Colonic mucosa (tissue), 4 donors: ENCODE results near the gene FBXO45. TPM values are rescaled to one million over a fixed set of nuclear protein-coding genes. Genes with fewer than 3 reads are reported as not detected.
"Not testable (repeated sequence)": the region's sequence is repeated elsewhere in the genome, so short reads cannot be mapped to it uniquely, and the experiment has no call there.

Source experiments
- DNase-seq: peaks from one replicate; pipeline ENCODE4 v3.0.0-alpha.2; 2020
- H3K27ac ChIP-seq: fragments of 200-600 bp; one replicate; pipeline ENCODE4 v1.8.0; 2021
- H3K27me3 ChIP-seq: fragments of 200-600 bp; one replicate; pipeline ENCODE4 v1.8.0; 2021
- H3K36me3 ChIP-seq: fragments of 200-600 bp; one replicate; pipeline ENCODE4 v1.8.0; 2021
- H3K4me1 ChIP-seq: fragments of 200-600 bp; one replicate; pipeline ENCODE4 v1.8.0; 2021; ENCODE audit warnings: mild to moderate bottlenecking
- H3K4me3 ChIP-seq: fragments of 200-600 bp; one replicate; pipeline ENCODE4 v1.8.0; 2021
- H3K9ac ChIP-seq, 2 donors: one replicate each; pipeline ENCODE4 v1.7.0; 2013; ENCODE audit warnings: control low read depth in 2 of 2, low read depth in 2 of 2, low read length in 2 of 2
- H3K9me3 ChIP-seq: fragments of 200-600 bp; one replicate; pipeline ENCODE4 v1.8.0; 2021
- intact Hi-C: fragments of 100-400 bp; cut with DNase I; formaldehyde crosslinking; loops from one replicate; pipeline ENCODE4 v1.14.1; 2022
- total RNA-seq, 2 donors: library from RNA; stranded (reverse); fragmentation: NEBNext Ultra II Directional in 1 of 2; extraction: Animal tissue kit (Norgen Biotek cat#: 25700) in 1 of 2; gene quantifications; one replicate each; pipeline ENCODE4 v1.2.1, GENCODE V29; 2021
- TF ChIP-seq, protein P1 (sequence below): fragments of 200-600 bp; IDR thresholded peaks from one replicate; pipeline ENCODE4 v1.8.0; 2022; ENCODE audit warnings: antibody characterized with exemption, mild to moderate bottlenecking
- donor health status: healthy.
- donor health status: DM: no; HTN: no; CAD: no.
- donor health status: DM: no; HTN: no; CAD: no.

Gene FBXO45
- total RNA-seq, 2 donors from 2014 or later, result 12.1 to 13.9 TPM

GRCh38 chr3:196559826-196560225, 8.6 kb upstream of the FBXO45 start:
- no peaks in the 10 kb centered on the region for H3K27me3 ChIP-seq
- no peaks in the 10 kb centered on the region for H3K36me3 ChIP-seq
- no peak for DNase-seq
- TF ChIP-seq, protein P1, sequence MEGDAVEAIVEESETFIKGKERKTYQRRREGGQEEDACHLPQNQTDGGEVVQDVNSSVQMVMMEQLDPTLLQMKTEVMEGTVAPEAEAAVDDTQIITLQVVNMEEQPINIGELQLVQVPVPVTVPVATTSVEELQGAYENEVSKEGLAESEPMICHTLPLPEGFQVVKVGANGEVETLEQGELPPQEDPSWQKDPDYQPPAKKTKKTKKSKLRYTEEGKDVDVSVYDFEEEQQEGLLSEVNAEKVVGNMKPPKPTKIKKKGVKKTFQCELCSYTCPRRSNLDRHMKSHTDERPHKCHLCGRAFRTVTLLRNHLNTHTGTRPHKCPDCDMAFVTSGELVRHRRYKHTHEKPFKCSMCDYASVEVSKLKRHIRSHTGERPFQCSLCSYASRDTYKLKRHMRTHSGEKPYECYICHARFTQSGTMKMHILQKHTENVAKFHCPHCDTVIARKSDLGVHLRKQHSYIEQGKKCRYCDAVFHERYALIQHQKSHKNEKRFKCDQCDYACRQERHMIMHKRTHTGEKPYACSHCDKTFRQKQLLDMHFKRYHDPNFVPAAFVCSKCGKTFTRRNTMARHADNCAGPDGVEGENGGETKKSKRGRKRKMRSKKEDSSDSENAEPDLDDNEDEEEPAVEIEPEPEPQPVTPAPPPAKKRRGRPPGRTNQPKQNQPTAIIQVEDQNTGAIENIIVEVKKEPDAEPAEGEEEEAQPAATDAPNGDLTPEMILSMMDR, result no peak
- H3K4me1 ChIP-seq, result no peaks in the 10 kb centered on the region
- intact Hi-C loops, result no loop called here
- H3K9ac ChIP-seq, result no peak overlapping the region
- H3K9me3 ChIP-seq, result no peaks in the 10 kb centered on the region
- no peak overlapping the region for H3K4me3 ChIP-seq
- no peak overlapping the region for H3K27ac ChIP-seq

DNA sequence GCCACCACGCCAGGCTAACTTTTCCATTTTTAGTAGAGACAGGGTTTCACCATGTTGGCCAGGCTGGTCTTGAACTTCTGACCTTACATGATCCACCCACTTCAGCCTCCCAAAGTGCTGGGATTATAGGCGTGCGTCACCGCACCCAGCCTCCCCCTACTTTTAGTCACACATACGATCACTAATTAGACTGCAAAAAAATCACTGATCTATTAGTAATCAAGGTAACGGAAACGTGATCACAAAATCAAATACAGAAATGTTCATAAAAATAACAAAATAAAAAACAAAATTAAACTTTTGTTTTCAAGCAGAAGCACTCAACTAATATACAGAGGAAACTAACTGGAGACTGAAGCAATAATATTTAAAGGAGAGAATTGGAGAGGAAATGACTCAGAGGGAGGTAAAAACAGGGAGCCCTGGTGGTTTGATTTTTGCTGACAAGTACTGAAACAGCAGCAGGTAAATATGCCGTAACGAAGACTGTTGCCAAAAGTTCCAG, 4.7 kb upstream of the FBXO45 start:
- Histone ChIP-seq H3K36me3 (no peaks in the 10 kb centered on the region), H3K4me3 (no peak overlapping the region), H3K9me3 (no peaks in the 10 kb centered on the region), H3K27me3 (no peaks in the 10 kb centered on the region), H3K4me1 (no peaks in the 10 kb centered on the region), H3K27ac (no peak overlapping the region), H3K9ac (no peak overlapping the region)
- intact Hi-C loops, result no loop called here
- DNase-seq, result no peak
- TF ChIP-seq, protein P1, result no peak

DNA sequence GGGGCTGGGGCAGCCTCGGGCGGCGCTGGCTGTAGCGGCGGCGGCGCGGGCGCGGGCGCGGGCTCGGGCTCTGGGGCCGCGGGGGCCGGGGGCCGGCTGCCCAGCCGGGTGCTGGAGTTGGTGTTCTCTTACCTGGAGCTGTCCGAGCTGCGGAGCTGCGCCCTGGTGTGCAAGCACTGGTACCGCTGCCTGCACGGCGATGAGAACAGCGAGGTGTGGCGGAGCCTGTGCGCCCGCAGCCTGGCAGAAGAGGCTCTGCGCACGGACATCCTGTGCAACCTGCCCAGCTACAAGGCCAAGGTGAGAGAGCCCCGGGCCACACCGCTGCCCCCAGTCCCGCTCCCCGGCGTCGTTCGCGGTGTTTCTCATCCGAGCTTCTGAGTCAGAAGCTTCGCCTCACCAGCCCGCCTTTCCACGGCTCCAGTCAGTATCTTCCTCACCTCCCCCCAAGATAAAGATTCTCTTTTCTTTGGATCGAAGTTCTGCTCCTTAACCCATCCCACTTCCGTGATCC, 600 bp downstream of the FBXO45 start:
- no peaks in the 10 kb centered on the region for H3K27me3 ChIP-seq
- no peaks in the 10 kb centered on the region for H3K9me3 ChIP-seq
- H3K4me1 ChIP-seq, result peaks cover 3% of the 10 kb centered on the region
- peak; percentile 45 for DNase-seq
- TF ChIP-seq, protein P1, result no peak
- H3K36me3 ChIP-seq, result no peaks in the 10 kb centered on the region
- intact Hi-C loops, result no loop called here
- H3K4me3 ChIP-seq, result peak overlapping the region; percentile 73
- H3K9ac ChIP-seq, result peak overlapping the region; percentile 63 to 64
- peak overlapping the region; percentile 73 for H3K27ac ChIP-seq

DNA sequence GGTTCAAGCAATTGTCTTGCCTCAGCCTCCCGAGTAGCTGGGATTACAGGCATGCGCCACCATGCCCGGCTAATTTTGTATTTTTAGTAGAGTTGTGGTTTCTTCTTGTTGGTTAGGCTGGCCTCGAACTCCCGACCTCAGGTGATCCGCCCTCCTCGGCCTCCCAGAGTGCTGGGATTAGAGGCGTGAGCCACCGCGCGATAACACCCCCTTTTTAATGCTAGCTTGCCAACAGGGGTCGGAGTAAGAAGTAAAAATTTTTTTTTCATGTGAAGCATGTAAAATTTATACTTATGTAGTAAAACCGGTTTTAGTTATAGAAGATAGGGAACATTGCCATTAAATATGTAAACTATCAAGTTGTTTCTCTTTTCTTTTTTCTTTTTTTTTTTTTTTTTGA, 1.9 kb downstream of the FBXO45 start:
- DNase-seq, H3K27ac ChIP-seq, H3K9me3 ChIP-seq, H3K9ac ChIP-seq, intact Hi-C loops, H3K36me3 ChIP-seq, H3K4me1 ChIP-seq, H3K4me3 ChIP-seq, H3K27me3 ChIP-seq: not testable (repeated sequence)

- H3K36me3 ChIP-seq, result no peaks in the 10 kb centered on the region
- H3K4me3 ChIP-seq, result no peak overlapping the region
- no peak for DNase-seq
- H3K9ac ChIP-seq, result no peak overlapping the region
- H3K9me3 ChIP-seq, result no peaks in the 10 kb centered on the region
- H3K27ac ChIP-seq, result no peak overlapping the region
- intact Hi-C loops, result no loop called here
- H3K4me1 ChIP-seq, result peaks cover 3% of the 10 kb centered on the region
- TF ChIP-seq, protein P1, result no peak
- H3K27me3 ChIP-seq, result no peaks in the 10 kb centered on the region
Observed at GRCh38 chr3:196572389-196572788, 3.9 kb downstream of the FBXO45 start.

DNA sequence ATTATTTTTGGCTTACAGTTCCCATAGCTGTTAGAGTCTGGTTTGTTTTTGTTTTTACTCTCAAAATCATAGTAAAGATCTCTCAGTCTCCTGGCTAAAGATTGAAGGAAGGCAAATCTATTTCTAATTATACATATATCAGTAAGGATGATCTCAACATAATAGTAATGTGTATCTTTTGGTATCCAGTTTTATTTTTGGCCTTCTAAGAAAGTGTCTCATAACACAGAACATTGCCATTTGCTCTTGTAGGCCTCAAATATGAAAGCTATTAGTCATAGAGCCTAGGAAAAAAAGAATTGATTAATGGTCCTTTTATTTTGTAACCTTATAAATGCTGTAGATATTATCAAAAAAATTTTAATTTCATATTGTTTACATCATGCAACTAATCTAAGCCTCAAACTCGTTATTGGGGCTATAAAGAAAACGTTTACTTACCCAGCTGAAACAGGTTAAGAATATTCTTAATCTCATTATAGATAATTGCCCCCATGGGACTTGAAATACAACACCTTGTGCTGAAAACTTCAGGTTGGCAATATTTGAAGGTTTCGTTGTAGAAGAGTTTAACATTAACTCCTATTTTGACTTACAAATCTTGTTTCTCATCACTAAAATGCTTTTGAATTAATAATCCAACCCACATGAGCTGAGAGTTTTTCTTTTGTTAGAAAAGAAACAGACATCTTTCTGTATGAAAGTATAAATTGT, 16.7 kb downstream of the FBXO45 start:
- Histone ChIP-seq H3K36me3 (no peaks in the 10 kb centered on the region), H3K27ac (no peak overlapping the region), H3K4me3 (no peak overlapping the region), H3K4me1 (no peaks in the 10 kb centered on the region), H3K9ac (no peak overlapping the region), H3K9me3 (no peaks in the 10 kb centered on the region), H3K27me3 (no peaks in the 10 kb centered on the region)
- TF ChIP-seq, protein P1, result no peak
- DNase-seq, result no peak
- intact Hi-C loops, result no loop called here
